SH-SY5Y (cell line): ENCODE data around the gene CD69.

Experiments
- GATA2 ChIP-seq: IDR thresholded peaks from 2 replicates; pipeline ENCODE4 v1.6.1; 2011; ENCODE audit warnings: mild to moderate bottlenecking, low read depth, low read length
- GATA3 ChIP-seq: IDR thresholded peaks from 2 replicates; pipeline ENCODE4 v1.6.1; 2011; ENCODE audit warnings: low read depth, mild to moderate bottlenecking, low read length, moderate library complexity

- no peak for TF ChIP-seq GATA2
- no peak for TF ChIP-seq GATA3
Observed at GRCh38 chr12:9753498-9753897, 7.2 kb downstream of the CD69 start.
